HepG2 (cell line): ENCODE measurements around the gene LRFN2. TPM values are rescaled to one million over a fixed set of nuclear protein-coding genes. Genes with fewer than 3 reads are reported as not detected.

Experiments
- ATAC-seq: fragments of 200-7000 bp; cut with Tn5 transposase; 3 replicates; pipeline ENCODE4 v1.9.1; 2020; ENCODE audit warnings: mild to moderate bottlenecking, moderate library complexity
- BruUV-seq: library from RNA; stranded (reverse); fragments of 400-500 nt; replicated peaks from 2 replicates; lab custom pipeline; 2021; lab: Mats Ljungman, UMichigan
- CTCF ChIA-PET: fragments of 300-600 bp; formaldehyde crosslinking; extraction: SDS; loops from one replicate; lab custom pipeline; 2021; ENCODE audit warnings: low total read pairs, inconsistent platforms, low intra/inter-chr PET ratio; lab: Yijun Ruan, JAX
- POLR2A ChIA-PET: fragments of 350-600 bp; sonication (Branson Sonifier 250); formaldehyde crosslinking; loops from one replicate; lab custom pipeline; 2020; ENCODE audit warnings: antibody characterized with exemption, inconsistent platforms; lab: Yijun Ruan, JAX
- DNase-seq: peaks from one replicate; pipeline ENCODE4 v3.0.0-alpha.2; 2015; ENCODE audit warnings: low spot score
- FAIRE-seq: peaks from 3 replicates; lab custom pipeline; 2011; peaks lifted over from hg19 to GRCh38; lab: Jason Lieb, UNC
- H2AFZ ChIP-seq: one replicate; pipeline ENCODE4 v1.6.1; 2011; ENCODE audit warnings: low read length, inconsistent platforms
- H3K27ac ChIP-seq: fragments of 300-600 bp; 3 replicates; pipeline ENCODE4 v1.8.0; 2011; ENCODE audit warnings: mixed run types, mild to moderate bottlenecking, mixed read lengths, low read length, inconsistent platforms; ENCODE audit not compliant: insufficient read depth; ENCODE audit errors: extremely low read length
- H3K27me3 ChIP-seq, 2 experiments: fragments of 200-600 bp in 1 of 2; 2 replicates in 1 of 2; 3 replicates in 1 of 2; pipeline versions ENCODE4 v1.6.0 to v1.8.0; 2011; ENCODE audit warnings: low read length in 2 of 2, mild to moderate bottlenecking in 2 of 2, moderate library complexity in 2 of 2, inconsistent platforms in 1 of 2; ENCODE audit not compliant: insufficient read depth in 2 of 2, control insufficient read depth in 1 of 2
- H3K36me3 ChIP-seq, 2 experiments: fragments of 200-600 bp in 1 of 2; replicated peaks in 1 of 2; 2 replicates in 1 of 2; 3 replicates in 1 of 2; pipeline versions ENCODE4 v1.5.1 to v1.8.0; 2011; ENCODE audit warnings: low read length in 2 of 2, inconsistent platforms in 1 of 2; ENCODE audit not compliant: insufficient read depth in 2 of 2, control insufficient read depth in 1 of 2
- H3K4me1 ChIP-seq: 2 replicates; pipeline ENCODE4 v1.5.1; 2012; ENCODE audit warnings: low read length, inconsistent platforms; ENCODE audit not compliant: insufficient read depth
- H3K4me2 ChIP-seq: 2 replicates; pipeline ENCODE4 v1.6.0; 2011; ENCODE audit warnings: low read depth, low read length, inconsistent platforms
- H3K4me3 ChIP-seq, 3 experiments: fragments of 200-600 bp in 1 of 3; sonication (generic), shearing (Covaris generic) in 1 of 3; replicated peaks in 1 of 3; 2 replicates each; pipeline ENCODE4 v1.5.1; 2011 to 2016; ENCODE audit warnings: low read length in 3 of 3, inconsistent platforms in 2 of 3, low read depth in 2 of 3, mild to moderate bottlenecking in 2 of 3, control low read depth in 1 of 3, mixed read lengths in 1 of 3; ENCODE audit not compliant: insufficient read depth in 1 of 3
- H3K79me2 ChIP-seq: one replicate; pipeline ENCODE4 v1.6.1; 2011; ENCODE audit warnings: low read length, inconsistent platforms; ENCODE audit not compliant: insufficient read depth
- H3K9ac ChIP-seq: 2 replicates; pipeline ENCODE4 v1.6.0; 2011; ENCODE audit warnings: mild to moderate bottlenecking, low read depth, low read length, inconsistent platforms; ENCODE audit not compliant: insufficient read depth
- H3K9me3 ChIP-seq: 2 replicates; pipeline ENCODE4 v1.5.1; 2012; ENCODE audit warnings: mild to moderate bottlenecking, low read length
- H4K20me1 ChIP-seq: 2 replicates; pipeline ENCODE4 v1.6.0; 2011; ENCODE audit warnings: inconsistent platforms, mild to moderate bottlenecking, low read length, moderate library complexity; ENCODE audit not compliant: insufficient read depth
- CCDC6 ChIP-seq: sonication (generic); formaldehyde crosslinking; IDR thresholded peaks from 2 replicates; pipeline ENCODE4 v1.8.1; 2022; ENCODE audit warnings: mild to moderate bottlenecking, missing genetic modification reagents, moderate library complexity
- GATA4 ChIP-seq: sonication (generic); IDR thresholded peaks from 2 replicates; pipeline ENCODE4 v1.6.1; 2016; ENCODE audit warnings: antibody characterized with exemption, low read depth, borderline replicate concordance
- LBX2 ChIP-seq: sonication (generic); formaldehyde crosslinking; IDR thresholded peaks from 2 replicates; pipeline ENCODE4 v1.5.0; 2020; ENCODE audit warnings: missing genetic modification reagents, mild to moderate bottlenecking, borderline replicate concordance
- MAFK ChIP-seq, 2 experiments: IDR thresholded peaks in 1 of 2; conservative IDR thresholded peaks in 1 of 2; 2 replicates each; pipeline ENCODE4 v1.6.1; 2011; ENCODE audit warnings: improper control_type of control experiment in 2 of 2, low read length in 2 of 2
- MAZ ChIP-seq, 2 experiments: sonication (generic) in 1 of 2; formaldehyde crosslinking in 1 of 2; IDR thresholded peaks; 2 replicates each; pipeline versions ENCODE4 v1.5.0 to v1.6.1; 2012 to 2020; ENCODE audit warnings: low read depth in 2 of 2, mild to moderate bottlenecking in 2 of 2, borderline replicate concordance in 1 of 2, improper control_type of control experiment in 1 of 2, low read length in 1 of 2, missing genetic modification reagents in 1 of 2, moderate library complexity in 1 of 2
- UBTF ChIP-seq: sonication (generic); formaldehyde crosslinking; IDR thresholded peaks from 2 replicates; pipeline ENCODE4 v1.4.0; 2020; ENCODE audit warnings: mild to moderate bottlenecking, missing genetic modification reagents
- ZNF121 ChIP-seq: sonication (generic); formaldehyde crosslinking; IDR thresholded peaks from 2 replicates; pipeline ENCODE4 v1.5.0; 2020; ENCODE audit warnings: mild to moderate bottlenecking, missing genetic modification reagents
- ZNF234 ChIP-seq: sonication (generic); formaldehyde crosslinking; conservative IDR thresholded peaks from 2 replicates; pipeline ENCODE4 v1.5.1; 2020; ENCODE audit warnings: mild to moderate bottlenecking, missing genetic modification reagents
- ZNF644 ChIP-seq: IDR thresholded peaks from 2 replicates; pipeline ENCODE4 v1.6.1; 2016; ENCODE audit warnings: low read depth
- ZNF792 ChIP-seq: IDR thresholded peaks from 2 replicates; pipeline ENCODE4 v1.6.1; 2016
- WGBS: methylation state at CpG from one replicate; pipeline ENCODE4 v1.1.6; 2017; ENCODE audit warnings: low lambda C conversion rate; 5-methylcytosine and 5-hydroxymethylcytosine counted together
- in situ Hi-C: cut with HindIII; loops from 2 replicates; pipeline ENCODE4 v1.10.0; 2017; ENCODE audit warnings: low pct_unique_long_range_greater_than_20kb; ENCODE audit not compliant: extremely low pct_ligation_motif_present
- intact Hi-C: fragments of 100-400 bp; cut with micrococcal nuclease; formaldehyde crosslinking; loops from one replicate; pipeline ENCODE4 v1.10.0; 2022; ENCODE audit not compliant: unreplicated experiment
- polyA plus RNA-seq, 8 experiments: library from polyadenylated mRNA; depleted of rRNA in 3 of 8; stranded (reverse) in 7 of 8; unstranded in 1 of 8; fragments of >200 nt; fragmentation: Illumina TruSeq in 4 of 8; extraction: Trizol in 4 of 8; gene quantifications; 2 replicates each; pipeline versions ENCODE4 v1.2.1 to v1.2.3, GENCODE V29; 2011 to 2016; ENCODE audit warnings: low read depth in 4 of 8, missing spikeins in 1 of 8, mixed read lengths in 1 of 8; ENCODE audit not compliant: insufficient read depth in 1 of 8
- total RNA-seq, 5 experiments: library from RNA; depleted of rRNA; stranded (reverse); fragments of >200 nt; fragmentation: Illumina TruSeq; extraction: Trizol; gene quantifications; 2 replicates each; pipeline ENCODE4 v1.2.3, GENCODE V29; 2016; ENCODE audit warnings: low read depth in 1 of 5

The LRFN2 gene
- total and polyA plus RNA-seq, 2 of the 13 experiments (the other 11 are each of a cell fraction or from before 2014, with no cell fraction given): not detected

GRCh38 chr6:40509086-40509485 lies 78.1 kb downstream of the LRFN2 start:
- WGBS: 0% methylated on average over 1 of the region's 1 CpG
- Histone ChIP-seq H3K27ac (no peak overlapping the region), H3K36me3 (no peaks in the 10 kb centered on the region), H3K4me1 (no peaks in the 10 kb centered on the region), H3K4me3 (no peak overlapping the region), H3K79me2 (no peaks in the 10 kb centered on the region), H3K9ac (no peak overlapping the region), H3K9me3 (no peaks in the 10 kb centered on the region), H3K27me3 (no peaks in the 10 kb centered on the region; a peak in 1 of 5 replicates), H3K4me2 (no peak overlapping the region), H2AFZ (no peak overlapping the region), H4K20me1 (no peaks in the 10 kb centered on the region)
- in situ Hi-C loops (no loop called here), intact Hi-C loops (no loop called here)
- no TSS peak for BruUV-seq
- FAIRE-seq: no peak
- POLR2A ChIA-PET: no interaction called here
- no peak for ATAC-seq
- CTCF ChIA-PET: no interaction called here
- no peak for DNase-seq
- TF ChIP-seq LBX2 (CRISPR knock-in tag) (no peak), ZNF234 (CRISPR knock-in tag) (no peak), GATA4 (no peak), CCDC6 (CRISPR knock-in tag) (no peak), ZNF792 (CRISPR knock-in tag) (no peak), UBTF (CRISPR knock-in tag) (no peak), MAZ (IDR thresholded peaks at IDR 0.05; ENCODE audit: borderline replicate concordance, low read depth, low read length) (no peak), MAZ (CRISPR knock-in tag; IDR thresholded peaks at IDR 0.05; ENCODE audit: low read depth) (no peak), ZNF644 (no peak), ZNF121 (no peak), MAFK (conservative IDR thresholded peaks at IDR 0.05 in 1 of 2, IDR thresholded peaks at IDR 0.05 in 1 of 2; ENCODE audit: low read length in 2 of 2) (no peak)
